ENCODE measurements around the gene TTC31. TPM values are rescaled to one million over a fixed set of nuclear protein-coding genes. Genes with fewer than 3 reads are reported as not detected.

TTC31 gene
- total RNA-seq, 1 experiment from 2014 or later, result 38.3 TPM

DNA sequence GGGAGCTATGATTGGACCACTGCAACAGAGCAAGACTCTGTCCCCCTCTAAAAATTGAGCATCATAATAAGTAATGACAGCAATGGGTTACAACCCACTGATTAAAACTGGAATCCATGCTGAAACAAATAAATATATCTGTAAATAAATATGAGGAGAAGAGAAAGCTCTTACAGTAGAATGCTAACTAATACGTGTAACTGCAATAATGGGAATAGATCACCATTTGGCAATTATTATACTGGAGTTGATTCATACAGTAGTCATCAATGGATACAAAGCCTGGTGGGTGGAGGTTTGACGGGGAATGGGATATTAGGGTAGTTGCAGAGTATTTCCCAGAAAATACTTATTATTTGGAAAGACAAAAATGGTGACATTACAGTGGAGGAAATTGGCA lies 34.1 kb upstream of the TTC31 start:
- ATAC-seq (no peak), DNase-seq (ENCODE audit: low spot score) (no peak)
- TF ChIP-seq SP1 (CRISPR knock-in tag; conservative IDR thresholded peaks at IDR 0.05), result no peak
- TF ChIP-seq SOX15 (CRISPR knock-in tag; IDR thresholded peaks at IDR 0.05), result no peak
- TF ChIP-seq IRF2 (CRISPR knock-in tag; IDR thresholded peaks at IDR 0.05; ENCODE audit: borderline replicate concordance, low read depth), result no peak
- TF ChIP-seq, protein P1, sequence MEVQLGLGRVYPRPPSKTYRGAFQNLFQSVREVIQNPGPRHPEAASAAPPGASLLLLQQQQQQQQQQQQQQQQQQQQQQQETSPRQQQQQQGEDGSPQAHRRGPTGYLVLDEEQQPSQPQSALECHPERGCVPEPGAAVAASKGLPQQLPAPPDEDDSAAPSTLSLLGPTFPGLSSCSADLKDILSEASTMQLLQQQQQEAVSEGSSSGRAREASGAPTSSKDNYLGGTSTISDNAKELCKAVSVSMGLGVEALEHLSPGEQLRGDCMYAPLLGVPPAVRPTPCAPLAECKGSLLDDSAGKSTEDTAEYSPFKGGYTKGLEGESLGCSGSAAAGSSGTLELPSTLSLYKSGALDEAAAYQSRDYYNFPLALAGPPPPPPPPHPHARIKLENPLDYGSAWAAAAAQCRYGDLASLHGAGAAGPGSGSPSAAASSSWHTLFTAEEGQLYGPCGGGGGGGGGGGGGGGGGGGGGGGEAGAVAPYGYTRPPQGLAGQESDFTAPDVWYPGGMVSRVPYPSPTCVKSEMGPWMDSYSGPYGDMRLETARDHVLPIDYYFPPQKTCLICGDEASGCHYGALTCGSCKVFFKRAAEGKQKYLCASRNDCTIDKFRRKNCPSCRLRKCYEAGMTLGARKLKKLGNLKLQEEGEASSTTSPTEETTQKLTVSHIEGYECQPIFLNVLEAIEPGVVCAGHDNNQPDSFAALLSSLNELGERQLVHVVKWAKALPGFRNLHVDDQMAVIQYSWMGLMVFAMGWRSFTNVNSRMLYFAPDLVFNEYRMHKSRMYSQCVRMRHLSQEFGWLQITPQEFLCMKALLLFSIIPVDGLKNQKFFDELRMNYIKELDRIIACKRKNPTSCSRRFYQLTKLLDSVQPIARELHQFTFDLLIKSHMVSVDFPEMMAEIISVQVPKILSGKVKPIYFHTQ (CRISPR knock-in tag; IDR thresholded peaks at IDR 0.05), result no peak
- no peak for TF ChIP-seq ZNF263 (CRISPR knock-in tag; IDR thresholded peaks at IDR 0.05; ENCODE audit: low read depth)
- TF ChIP-seq SMAD4 (CRISPR knock-in tag; IDR thresholded peaks at IDR 0.05), result no peak
- TF ChIP-seq CBFB (CRISPR knock-in tag; IDR thresholded peaks at IDR 0.05; ENCODE audit: low read depth), result no peak
- no peak for TF ChIP-seq ZNF317 (CRISPR knock-in tag; IDR thresholded peaks at IDR 0.05; ENCODE audit: borderline replicate concordance, low read depth)
- TF ChIP-seq, protein P2, sequence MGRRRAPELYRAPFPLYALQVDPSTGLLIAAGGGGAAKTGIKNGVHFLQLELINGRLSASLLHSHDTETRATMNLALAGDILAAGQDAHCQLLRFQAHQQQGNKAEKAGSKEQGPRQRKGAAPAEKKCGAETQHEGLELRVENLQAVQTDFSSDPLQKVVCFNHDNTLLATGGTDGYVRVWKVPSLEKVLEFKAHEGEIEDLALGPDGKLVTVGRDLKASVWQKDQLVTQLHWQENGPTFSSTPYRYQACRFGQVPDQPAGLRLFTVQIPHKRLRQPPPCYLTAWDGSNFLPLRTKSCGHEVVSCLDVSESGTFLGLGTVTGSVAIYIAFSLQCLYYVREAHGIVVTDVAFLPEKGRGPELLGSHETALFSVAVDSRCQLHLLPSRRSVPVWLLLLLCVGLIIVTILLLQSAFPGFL (CRISPR knock-in tag; IDR thresholded peaks at IDR 0.05; ENCODE audit: borderline replicate concordance), result no peak
- TF ChIP-seq NR3C1 (CRISPR knock-in tag; conservative IDR thresholded peaks at IDR 0.05; ENCODE audit: low read depth), result no peak
- TF ChIP-seq OVOL2 (CRISPR knock-in tag; IDR thresholded peaks at IDR 0.05; ENCODE audit: borderline replicate concordance), result no peak
- TF ChIP-seq, protein P3, sequence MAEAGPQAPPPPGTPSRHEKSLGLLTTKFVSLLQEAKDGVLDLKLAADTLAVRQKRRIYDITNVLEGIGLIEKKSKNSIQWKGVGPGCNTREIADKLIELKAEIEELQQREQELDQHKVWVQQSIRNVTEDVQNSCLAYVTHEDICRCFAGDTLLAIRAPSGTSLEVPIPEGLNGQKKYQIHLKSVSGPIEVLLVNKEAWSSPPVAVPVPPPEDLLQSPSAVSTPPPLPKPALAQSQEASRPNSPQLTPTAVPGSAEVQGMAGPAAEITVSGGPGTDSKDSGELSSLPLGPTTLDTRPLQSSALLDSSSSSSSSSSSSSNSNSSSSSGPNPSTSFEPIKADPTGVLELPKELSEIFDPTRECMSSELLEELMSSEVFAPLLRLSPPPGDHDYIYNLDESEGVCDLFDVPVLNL (CRISPR knock-in tag; IDR thresholded peaks at IDR 0.05; ENCODE audit: borderline replicate concordance, low read depth), result no peak
- TF ChIP-seq, protein P4, sequence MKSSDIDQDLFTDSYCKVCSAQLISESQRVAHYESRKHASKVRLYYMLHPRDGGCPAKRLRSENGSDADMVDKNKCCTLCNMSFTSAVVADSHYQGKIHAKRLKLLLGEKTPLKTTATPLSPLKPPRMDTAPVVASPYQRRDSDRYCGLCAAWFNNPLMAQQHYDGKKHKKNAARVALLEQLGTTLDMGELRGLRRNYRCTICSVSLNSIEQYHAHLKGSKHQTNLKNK (CRISPR knock-in tag; IDR thresholded peaks at IDR 0.05), result no peak
- TF ChIP-seq, protein P5, sequence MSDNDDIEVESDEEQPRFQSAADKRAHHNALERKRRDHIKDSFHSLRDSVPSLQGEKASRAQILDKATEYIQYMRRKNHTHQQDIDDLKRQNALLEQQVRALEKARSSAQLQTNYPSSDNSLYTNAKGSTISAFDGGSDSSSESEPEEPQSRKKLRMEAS (CRISPR knock-in tag; IDR thresholded peaks at IDR 0.05), result no peak
- no peak for TF ChIP-seq SMAD3 (CRISPR knock-in tag; IDR thresholded peaks at IDR 0.05; ENCODE audit: borderline replicate concordance)
- TF ChIP-seq, protein P6, sequence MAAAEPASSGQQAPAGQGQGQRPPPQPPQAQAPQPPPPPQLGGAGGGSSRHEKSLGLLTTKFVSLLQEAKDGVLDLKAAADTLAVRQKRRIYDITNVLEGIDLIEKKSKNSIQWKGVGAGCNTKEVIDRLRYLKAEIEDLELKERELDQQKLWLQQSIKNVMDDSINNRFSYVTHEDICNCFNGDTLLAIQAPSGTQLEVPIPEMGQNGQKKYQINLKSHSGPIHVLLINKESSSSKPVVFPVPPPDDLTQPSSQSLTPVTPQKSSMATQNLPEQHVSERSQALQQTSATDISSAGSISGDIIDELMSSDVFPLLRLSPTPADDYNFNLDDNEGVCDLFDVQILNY (CRISPR knock-in tag; IDR thresholded peaks at IDR 0.05), result no peak
- TF ChIP-seq, protein P7, sequence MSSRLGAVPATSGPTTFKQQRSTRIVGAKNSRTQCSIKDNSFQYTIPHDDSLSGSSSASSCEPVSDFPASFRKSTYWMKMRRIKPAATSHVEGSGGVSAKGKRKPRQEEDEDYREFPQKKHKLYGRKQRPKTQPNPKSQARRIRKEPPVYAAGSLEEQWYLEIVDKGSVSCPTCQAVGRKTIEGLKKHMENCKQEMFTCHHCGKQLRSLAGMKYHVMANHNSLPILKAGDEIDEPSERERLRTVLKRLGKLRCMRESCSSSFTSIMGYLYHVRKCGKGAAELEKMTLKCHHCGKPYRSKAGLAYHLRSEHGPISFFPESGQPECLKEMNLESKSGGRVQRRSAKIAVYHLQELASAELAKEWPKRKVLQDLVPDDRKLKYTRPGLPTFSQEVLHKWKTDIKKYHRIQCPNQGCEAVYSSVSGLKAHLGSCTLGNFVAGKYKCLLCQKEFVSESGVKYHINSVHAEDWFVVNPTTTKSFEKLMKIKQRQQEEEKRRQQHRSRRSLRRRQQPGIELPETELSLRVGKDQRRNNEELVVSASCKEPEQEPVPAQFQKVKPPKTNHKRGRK (CRISPR knock-in tag; IDR thresholded peaks at IDR 0.05; ENCODE audit: borderline replicate concordance), result no peak
- no peak for TF ChIP-seq ZNF396 (CRISPR knock-in tag; IDR thresholded peaks at IDR 0.05; ENCODE audit: borderline replicate concordance)
- peaks cover 10% of the 10 kb centered on the region; the same call in 1 of the 2 replicates for H3K4me1 Mint-ChIP-seq
- H3K9me3 Mint-ChIP-seq, result no peaks in the 10 kb centered on the region
- CTCF ChIA-PET, result no interaction called here
- no peak overlapping the region for H3K4me3 Mint-ChIP-seq
- POLR2A ChIA-PET, result interaction anchor here (1.2 kb wide), 1 partner anchor 8 kb away, joined by 3 read pairs; no protein-coding TSS in a partner anchor
- no peak overlapping the region for H3K27ac Mint-ChIP-seq
- H3K27me3 Mint-ChIP-seq (ENCODE audit: low read depth), result peaks cover 18% of the 10 kb centered on the region
- no peaks in the 10 kb centered on the region for H3K36me3 Mint-ChIP-seq
